NCI-H1436 (cell line): Measurements from ENCODE around the gene ITGA11.

Experiments used
- DNase-seq: peaks from one replicate; lab custom pipeline; 2025; lab: John Stamatoyannopoulos, UW

ITGA11 gene

GRCh38 chr15:68389936-68390817, 41.8 kb downstream of the ITGA11 start:
- no peak for DNase-seq

DNA sequence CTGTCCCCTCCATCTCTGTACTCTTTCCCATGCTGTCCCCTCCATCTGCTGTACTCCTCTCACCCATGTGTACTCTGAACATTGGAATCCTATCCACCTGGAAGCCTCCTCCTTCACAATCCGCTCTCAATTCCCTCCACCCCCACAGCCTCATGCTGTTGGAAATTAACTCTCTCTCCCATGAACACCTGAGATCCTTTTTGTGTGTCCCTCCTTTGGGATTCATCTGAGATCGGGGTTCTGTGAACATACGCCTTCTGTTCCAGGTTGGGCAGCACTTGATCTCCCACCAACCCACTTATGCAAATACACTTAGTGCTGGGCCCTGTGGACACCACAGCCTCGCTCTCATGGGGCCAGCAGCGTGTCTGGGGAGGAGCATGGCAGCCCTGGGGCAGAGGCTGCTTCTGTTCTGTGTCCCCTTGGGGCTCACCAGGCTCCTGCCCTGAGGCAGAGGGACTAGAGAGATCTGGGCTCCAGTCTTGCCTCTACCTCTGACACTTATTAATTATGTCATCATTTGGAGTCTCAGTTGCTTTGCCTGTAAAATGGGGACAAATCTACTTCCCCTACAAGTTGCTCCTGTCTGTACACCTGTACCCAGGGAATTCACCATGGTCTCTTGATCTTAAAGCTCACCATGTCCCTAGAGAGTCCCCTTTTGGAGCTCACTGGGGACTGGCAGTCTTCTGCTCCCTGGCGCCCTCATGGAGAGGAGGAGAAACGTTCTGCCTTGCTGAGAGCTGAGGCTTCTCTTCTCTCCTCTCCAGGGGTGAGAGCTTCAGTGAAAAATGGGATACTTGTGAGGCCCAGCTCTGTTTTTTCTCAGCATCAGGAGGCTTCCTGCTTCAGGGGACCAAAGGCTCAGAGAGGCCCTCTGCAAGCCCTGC, 42.7 kb downstream of the ITGA11 start:
- peak; percentile 11 for DNase-seq

DNA sequence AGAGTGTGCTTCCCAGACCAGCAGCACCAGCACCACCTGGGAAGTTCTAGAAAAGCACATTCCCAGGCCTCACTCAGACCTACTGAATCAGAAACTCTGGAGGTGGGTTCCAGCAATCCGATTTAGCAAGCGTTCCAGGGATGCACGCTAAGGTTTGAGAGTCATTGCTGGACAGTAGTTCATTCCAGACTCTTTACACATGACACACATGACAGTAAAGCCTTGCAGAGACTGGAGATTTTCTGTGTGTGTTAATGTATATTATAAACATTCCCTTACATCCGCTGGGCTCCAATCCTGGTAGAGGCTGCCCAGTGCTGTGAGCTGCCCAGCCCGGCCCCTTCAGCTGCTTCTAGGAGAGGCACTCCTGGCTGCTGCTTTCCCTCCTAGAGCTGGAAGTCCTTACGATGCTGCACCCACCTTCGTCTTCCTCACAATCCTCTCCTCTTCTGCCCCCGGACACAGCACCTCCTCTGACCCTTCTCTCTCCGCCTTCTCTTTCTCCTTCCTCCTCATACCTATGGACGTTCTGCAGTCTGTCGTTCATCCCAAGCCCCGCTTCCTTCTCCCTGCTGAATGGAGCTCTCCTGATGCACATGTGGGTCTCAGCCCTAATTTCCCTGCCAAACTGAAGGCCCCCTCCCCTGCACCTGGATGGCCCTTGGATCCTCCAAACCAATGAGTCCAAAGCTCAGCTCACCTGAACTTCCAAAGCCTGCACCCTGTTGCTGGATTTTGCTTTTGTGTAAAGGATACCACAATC, 44.4 kb downstream of the ITGA11 start:
- no peak for DNase-seq

GRCh38 chr15:68386587-68387288, 45.2 kb downstream of the ITGA11 start:
- no peak for DNase-seq

DNA sequence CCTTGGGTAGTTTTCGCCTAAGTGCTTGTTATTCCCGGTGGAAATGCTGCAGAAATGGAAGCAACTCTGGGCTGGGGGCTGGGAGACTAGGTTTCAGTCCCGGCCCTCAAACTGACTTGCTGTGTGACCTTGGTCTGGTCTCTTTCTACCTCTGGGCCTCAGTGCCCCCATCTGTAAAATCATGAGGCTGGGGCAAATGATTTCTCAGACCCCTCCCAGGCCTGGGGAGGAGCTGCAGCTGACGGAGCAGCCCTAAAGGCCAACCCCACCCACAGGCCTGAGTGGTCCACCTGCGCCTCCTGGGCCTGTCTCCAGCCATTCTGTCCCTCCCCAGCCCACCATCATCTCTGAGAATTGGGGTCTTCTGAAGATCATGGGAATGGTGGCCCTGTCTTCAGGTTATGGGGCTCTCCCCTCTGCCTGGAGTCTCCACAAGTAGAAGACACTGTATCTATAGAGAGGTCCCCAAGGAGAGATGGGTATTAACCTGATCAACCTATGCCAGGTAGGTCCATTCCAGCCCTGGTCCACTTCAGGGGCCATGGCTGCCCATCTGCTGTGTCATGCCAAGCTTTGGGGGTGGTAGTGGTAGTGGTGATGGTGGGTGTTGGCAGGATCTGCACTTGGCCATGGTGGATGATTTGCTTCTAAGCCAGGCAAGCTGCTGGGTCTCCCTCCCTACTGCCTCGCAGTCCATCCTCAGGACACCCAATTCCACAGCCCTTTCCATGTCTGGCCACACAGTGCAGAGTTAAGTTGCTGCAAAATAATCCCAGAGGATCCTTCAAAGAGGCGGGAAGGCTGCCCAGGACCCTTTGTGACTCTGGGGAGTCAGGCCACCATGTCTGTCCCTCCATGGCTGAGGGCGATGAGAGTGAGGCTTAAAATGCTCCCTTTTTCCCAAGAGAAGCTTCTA, 46.0 kb downstream of the ITGA11 start:
- no peak for DNase-seq

DNA sequence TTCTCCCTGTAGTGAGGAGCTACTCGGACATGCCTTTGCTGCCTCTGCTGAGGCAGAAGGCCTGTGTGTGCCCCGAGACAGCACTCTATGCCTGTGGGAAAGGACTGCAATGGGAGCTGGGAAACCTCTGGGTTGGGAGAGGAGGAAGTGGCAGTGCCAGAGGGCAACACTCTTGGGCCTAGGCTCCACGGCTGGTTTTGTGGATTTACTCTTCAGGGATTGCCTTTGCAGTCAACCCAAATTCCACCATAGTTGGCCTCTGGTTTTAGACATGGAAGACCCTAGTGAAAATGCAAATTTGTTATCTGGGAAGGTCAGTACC, 46.8 kb downstream of the ITGA11 start:
- no peak for DNase-seq

DNA sequence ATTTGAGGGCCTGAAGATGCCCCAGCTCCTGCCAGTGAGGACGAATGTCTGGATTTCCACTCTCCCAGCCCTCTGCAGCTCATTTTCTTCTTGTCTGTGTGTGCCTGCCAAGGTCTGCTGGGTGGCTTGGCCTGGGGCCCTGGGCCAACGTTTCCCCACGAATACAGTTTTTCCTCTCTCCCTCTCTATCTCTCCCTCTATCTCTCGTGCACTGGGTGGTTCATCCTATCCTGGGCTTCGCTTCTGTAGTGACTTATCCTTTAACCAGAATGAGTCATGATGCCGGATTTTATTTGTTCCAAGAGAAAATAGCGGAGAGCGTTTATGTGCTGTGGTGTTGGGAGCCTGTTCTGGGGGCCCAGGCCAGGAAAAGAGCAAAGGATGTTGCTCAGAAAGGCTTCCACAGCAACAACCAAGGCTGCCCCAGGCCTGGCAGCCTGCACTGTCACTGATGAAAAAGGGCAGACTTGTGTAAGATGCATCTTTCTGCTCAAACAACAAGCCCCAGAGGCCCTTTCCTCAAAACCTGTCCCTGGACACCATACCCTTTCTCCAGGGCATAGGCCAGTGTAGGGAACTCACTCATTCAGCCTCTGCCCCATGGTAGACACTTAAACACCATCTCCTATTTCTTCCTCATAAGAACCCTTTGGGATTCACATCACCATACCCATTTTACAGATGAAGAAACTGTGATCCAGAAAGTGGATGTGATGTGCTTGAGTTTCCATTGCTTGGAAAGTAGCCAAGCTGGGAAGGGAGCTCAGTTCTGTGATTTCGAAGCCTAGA, 47.3 kb downstream of the ITGA11 start:
- no peak for DNase-seq

- peak; percentile 2 for DNase-seq
Measured at GRCh38 chr15:68383161-68384074, 48.5 kb downstream of the ITGA11 start.

DNA sequence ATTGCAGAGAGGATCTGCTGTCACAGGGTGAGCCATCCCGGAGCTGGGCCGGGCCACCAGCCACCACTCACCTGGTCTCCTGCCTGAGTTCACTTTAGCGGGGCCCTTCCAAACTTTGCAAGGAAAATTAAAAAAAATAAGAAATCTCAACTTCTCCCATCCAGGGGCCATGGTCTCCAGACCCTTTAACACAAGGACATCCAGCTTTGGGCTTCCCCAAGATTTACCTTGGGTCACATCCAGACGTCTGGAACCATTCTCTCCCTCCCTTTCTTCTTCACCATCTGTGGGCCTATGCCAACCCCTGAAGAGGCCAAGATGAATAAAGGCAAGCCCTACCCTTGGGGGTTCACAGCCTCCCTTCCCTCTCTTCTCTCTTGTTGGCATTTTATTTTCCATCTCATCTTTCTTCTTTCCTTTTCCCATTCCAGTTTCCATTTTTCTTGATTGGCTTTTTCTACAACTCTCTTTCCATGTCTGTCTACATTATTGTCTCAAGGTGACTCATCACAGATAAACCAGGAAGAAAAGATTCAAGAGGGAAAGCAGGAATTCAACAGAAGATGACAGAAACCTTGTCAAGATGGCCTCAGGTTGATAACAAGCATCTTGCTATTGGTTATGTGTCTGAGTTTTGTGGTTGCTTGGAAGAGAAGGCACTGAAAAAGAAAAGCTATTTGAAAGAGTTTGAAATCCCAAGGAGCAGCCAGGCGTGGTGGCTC, 49.5 kb downstream of the ITGA11 start:
- no peak for DNase-seq

- DNase-seq, result no peak
Measured at GRCh38 chr15:68380456-68380855, 51.5 kb downstream of the ITGA11 start.

GRCh38 chr15:68379759-68380290, 52.1 kb downstream of the ITGA11 start:
- no peak for DNase-seq

GRCh38 chr15:68379058-68379758, 52.8 kb downstream of the ITGA11 start:
- DNase-seq, result no peak

GRCh38 chr15:68378595-68378994, 53.4 kb downstream of the ITGA11 start:
- DNase-seq, result no peak

DNA sequence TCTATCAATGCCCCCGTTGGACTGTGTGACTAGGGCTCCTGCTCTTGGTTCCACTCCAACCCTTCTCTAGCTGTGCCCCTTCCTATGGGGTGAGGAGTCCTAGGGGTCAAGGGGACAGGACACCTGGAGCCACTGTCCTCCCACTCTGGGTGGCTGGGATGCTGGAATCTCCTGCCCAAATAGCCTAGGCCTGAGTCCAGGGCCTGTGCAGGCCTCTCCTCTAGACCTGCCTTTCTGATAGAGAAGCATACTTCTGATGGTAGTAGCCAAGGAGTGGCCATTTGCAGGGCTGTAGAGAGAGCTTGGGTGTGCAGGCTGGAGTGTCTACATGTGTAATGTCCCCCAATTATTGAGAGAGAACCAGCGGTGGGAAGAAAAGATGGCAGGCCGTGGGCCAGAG, 54.2 kb downstream of the ITGA11 start:
- DNase-seq, result no peak

GRCh38 chr15:68376447-68377060, 55.4 kb downstream of the ITGA11 start:
- DNase-seq, result no peak

DNA sequence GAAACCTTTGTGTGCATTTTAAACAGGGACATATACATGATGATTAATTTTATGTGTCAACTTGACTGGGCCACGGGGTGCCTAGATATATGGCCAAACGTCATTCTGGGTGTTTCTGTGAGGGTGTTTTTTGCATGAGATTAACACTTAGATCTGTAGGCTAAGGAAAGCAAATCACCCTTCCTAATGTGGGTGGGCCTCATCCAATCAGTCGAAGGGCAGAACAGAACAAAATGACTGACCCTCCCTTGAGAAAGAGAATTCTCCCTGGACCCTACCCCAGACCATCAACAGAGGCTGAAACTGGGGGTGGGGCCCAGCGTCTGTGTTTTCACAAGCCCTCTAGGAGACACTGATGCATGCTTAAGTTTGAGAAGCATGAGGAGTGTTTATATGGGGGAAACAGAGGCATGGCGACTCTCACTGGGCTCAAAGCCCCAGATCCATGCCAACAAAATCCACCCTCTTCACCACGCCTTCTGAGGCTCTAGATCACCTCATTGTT, 56.2 kb downstream of the ITGA11 start:
- no peak for DNase-seq
